PC-3 (cell line): Measurements from ENCODE around the gene MARK4. TPM values are rescaled to one million over a fixed set of nuclear protein-coding genes. Genes with fewer than 3 reads are reported as not detected.

Experiments
- ATAC-seq: fragments of 200-7000 bp; cut with Tn5 transposase; 2 replicates; pipeline ENCODE4 v1.9.1; 2020; ENCODE audit warnings: mild to moderate bottlenecking, moderate library complexity
- BruUV-seq: library from RNA; stranded (reverse); fragments of 400-500 nt; replicated peaks from 2 replicates; lab custom pipeline; 2021; lab: Mats Ljungman, UMichigan
- CTCF ChIA-PET: fragments of 300-600 bp; sonication (Branson Sonifier 250); formaldehyde crosslinking; loops from one replicate; lab custom pipeline; 2022; ENCODE audit warnings: antibody characterized with exemption; lab: Charles Lee
- POLR2A ChIA-PET: fragments of 300-600 bp; sonication (Branson Sonifier 250); formaldehyde crosslinking; loops from one replicate; lab custom pipeline; 2022; ENCODE audit warnings: antibody characterized with exemption; ENCODE audit not compliant: unreplicated experiment; lab: Charles Lee
- DNase-seq: peaks from one replicate; pipeline ENCODE4 v3.0.0-alpha.2; 2015
- H2AFZ ChIP-seq: fragments of 300-600 bp; sonication (generic); 2 replicates; pipeline ENCODE4 v1.6.0; 2016; ENCODE audit warnings: antibody characterized with exemption, low read length
- H3F3A ChIP-seq: fragments of 300-600 bp; sonication (generic); one replicate; pipeline ENCODE4 v1.6.0; 2017; ENCODE audit warnings: antibody characterized with exemption, low read length, control low read depth, mild to moderate bottlenecking; ENCODE audit not compliant: unreplicated experiment
- H3K27ac ChIP-seq: fragments of 300-600 bp; sonication (generic); 2 replicates; pipeline ENCODE4 v1.5.1; 2016; ENCODE audit warnings: mild to moderate bottlenecking, low read length
- H3K27me3 ChIP-seq: fragments of 300-600 bp; sonication (generic); 2 replicates; pipeline ENCODE4 v1.6.1; 2016; ENCODE audit warnings: low read length, mixed read lengths
- H3K36me3 ChIP-seq: fragments of 300-600 bp; sonication (generic); 2 replicates; pipeline ENCODE4 v1.6.1; 2016; ENCODE audit warnings: low read depth, mixed run types, low read length, mixed read lengths
- H3K4me1 ChIP-seq: fragments of 300-600 bp; sonication (generic); 2 replicates; pipeline ENCODE4 v1.5.1; 2016; ENCODE audit warnings: low read length; ENCODE audit not compliant: insufficient read depth
- H3K4me2 ChIP-seq: fragments of 300-600 bp; sonication (generic); 2 replicates; pipeline ENCODE4 v1.6.0; 2016; ENCODE audit warnings: low read length
- H3K4me3 ChIP-seq: fragments of 300-600 bp; sonication (generic); 2 replicates; pipeline ENCODE4 v1.5.1; 2016; ENCODE audit warnings: mild to moderate bottlenecking, low read length, mixed read lengths
- H3K79me2 ChIP-seq: fragments of 300-600 bp; sonication (generic); 2 replicates; pipeline ENCODE4 v1.6.1; 2017; ENCODE audit warnings: low read length, mixed read lengths
- H3K9ac ChIP-seq: fragments of 300-600 bp; sonication (generic); 2 replicates; pipeline ENCODE4 v1.6.0; 2016; ENCODE audit warnings: mild to moderate bottlenecking, low read length
- H3K9me2 ChIP-seq: fragments of 300-600 bp; sonication (generic); replicated peaks from 2 replicates; pipeline ENCODE4 v1.6.1; 2016; ENCODE audit warnings: mixed run types, low read length, mixed read lengths
- H3K9me3 ChIP-seq: fragments of 300-600 bp; sonication (generic); 2 replicates; pipeline ENCODE4 v1.6.1; 2016; ENCODE audit warnings: low read length, mixed read lengths
- H4K20me1 ChIP-seq: fragments of 300-600 bp; sonication (generic); 2 replicates; pipeline ENCODE4 v1.6.1; 2016; ENCODE audit warnings: low read length, mixed read lengths
- EZH2 ChIP-seq: fragments of 300-600 bp; sonication (generic); IDR thresholded peaks from one replicate; pipeline ENCODE4 v1.6.1; 2017; ENCODE audit warnings: antibody characterized with exemption, mild to moderate bottlenecking, low read length; ENCODE audit not compliant: unreplicated experiment
- EZH2phosphoT487 ChIP-seq: fragments of 300-600 bp; sonication (generic); IDR thresholded peaks from 2 replicates; pipeline ENCODE4 v1.6.1; 2018; ENCODE audit warnings: mild to moderate bottlenecking, antibody characterized with exemption, low read length, borderline replicate concordance
- intact Hi-C: fragments of 100-400 bp; cut with micrococcal nuclease; formaldehyde crosslinking; loops from 2 replicates; pipeline ENCODE4 v1.9.0; 2023
- total RNA-seq: library from RNA; depleted of rRNA; stranded (reverse); fragments of >200 nt; gene quantifications from 2 replicates; pipeline ENCODE4 v1.2.3, GENCODE V29; 2014
- TF ChIP-seq, protein P1 (sequence below): fragments of 300-600 bp; sonication (generic); conservative IDR thresholded peaks from 2 replicates; pipeline ENCODE4 v1.5.1; 2017; ENCODE audit warnings: antibody characterized with exemption, low read depth, mild to moderate bottlenecking, low read length

MARK4 gene
- total RNA-seq, 1 experiment from 2014 or later: 12.1 TPM

DNA sequence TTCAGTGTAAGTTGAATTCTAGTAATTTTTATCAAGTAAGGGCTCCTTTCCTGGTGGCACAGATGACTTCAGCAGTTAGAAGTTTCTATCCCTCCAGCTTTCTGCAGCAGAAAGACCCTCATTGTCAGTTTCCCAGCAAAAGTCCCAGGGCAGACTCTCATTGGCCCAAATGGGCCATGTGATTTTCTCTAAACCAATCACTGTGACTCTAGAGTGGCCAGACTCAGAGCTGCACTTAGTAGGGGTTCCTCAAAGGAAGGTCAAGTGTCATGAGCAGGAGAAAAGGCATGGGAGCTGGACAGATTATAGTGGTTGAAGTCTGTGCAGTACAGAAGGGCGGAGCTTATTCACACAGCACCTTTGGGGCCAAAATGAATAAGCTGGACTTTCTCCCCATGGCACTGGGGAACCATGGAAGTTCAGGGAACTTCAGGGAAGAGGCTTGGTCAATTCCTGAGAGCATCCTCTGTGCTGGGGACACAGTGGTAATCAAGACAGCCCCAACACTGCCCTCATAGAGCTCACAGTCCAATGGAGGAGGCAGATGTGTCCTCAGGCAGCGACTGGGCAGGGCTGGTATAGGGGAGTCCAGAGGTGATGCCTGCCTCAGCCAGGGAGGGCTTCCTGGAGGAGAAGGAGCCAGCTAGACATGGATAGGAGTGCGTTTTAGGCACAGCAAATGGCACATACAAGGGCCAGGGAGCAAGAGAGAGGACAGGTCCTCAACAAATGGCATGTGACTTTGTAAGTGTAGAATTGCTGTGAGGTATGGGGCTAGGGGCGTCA, 53.3 kb downstream of the MARK4 start:
- DNase-seq (no peak), ATAC-seq (no peak)
- no peaks in the 10 kb centered on the region for H4K20me1 ChIP-seq
- H3K36me3 ChIP-seq: no peaks in the 10 kb centered on the region
- H3K4me1 ChIP-seq: no peaks in the 10 kb centered on the region
- POLR2A ChIA-PET: no interaction called here
- TF ChIP-seq, protein P1, sequence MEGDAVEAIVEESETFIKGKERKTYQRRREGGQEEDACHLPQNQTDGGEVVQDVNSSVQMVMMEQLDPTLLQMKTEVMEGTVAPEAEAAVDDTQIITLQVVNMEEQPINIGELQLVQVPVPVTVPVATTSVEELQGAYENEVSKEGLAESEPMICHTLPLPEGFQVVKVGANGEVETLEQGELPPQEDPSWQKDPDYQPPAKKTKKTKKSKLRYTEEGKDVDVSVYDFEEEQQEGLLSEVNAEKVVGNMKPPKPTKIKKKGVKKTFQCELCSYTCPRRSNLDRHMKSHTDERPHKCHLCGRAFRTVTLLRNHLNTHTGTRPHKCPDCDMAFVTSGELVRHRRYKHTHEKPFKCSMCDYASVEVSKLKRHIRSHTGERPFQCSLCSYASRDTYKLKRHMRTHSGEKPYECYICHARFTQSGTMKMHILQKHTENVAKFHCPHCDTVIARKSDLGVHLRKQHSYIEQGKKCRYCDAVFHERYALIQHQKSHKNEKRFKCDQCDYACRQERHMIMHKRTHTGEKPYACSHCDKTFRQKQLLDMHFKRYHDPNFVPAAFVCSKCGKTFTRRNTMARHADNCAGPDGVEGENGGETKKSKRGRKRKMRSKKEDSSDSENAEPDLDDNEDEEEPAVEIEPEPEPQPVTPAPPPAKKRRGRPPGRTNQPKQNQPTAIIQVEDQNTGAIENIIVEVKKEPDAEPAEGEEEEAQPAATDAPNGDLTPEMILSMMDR: no peak
- TF ChIP-seq EZH2 (no peak), EZH2phosphoT487 (no peak)
- H3K4me3 ChIP-seq: no peak overlapping the region
- H2AFZ ChIP-seq: no peak overlapping the region
- H3K9me2 ChIP-seq: no peaks in the 10 kb centered on the region
- intact Hi-C loops: no loop called here
- H3K27me3 ChIP-seq: no peaks in the 10 kb centered on the region
- no TSS peak for BruUV-seq
- CTCF ChIA-PET: no interaction called here
- H3K9ac ChIP-seq: no peak overlapping the region
- no peaks in the 10 kb centered on the region for H3K9me3 ChIP-seq
- no peaks in the 10 kb centered on the region for H3K79me2 ChIP-seq
- H3K27ac ChIP-seq: no peak overlapping the region
- H3F3A ChIP-seq: no peaks in the 10 kb centered on the region
- H3K4me2 ChIP-seq: no peak overlapping the region

DNA sequence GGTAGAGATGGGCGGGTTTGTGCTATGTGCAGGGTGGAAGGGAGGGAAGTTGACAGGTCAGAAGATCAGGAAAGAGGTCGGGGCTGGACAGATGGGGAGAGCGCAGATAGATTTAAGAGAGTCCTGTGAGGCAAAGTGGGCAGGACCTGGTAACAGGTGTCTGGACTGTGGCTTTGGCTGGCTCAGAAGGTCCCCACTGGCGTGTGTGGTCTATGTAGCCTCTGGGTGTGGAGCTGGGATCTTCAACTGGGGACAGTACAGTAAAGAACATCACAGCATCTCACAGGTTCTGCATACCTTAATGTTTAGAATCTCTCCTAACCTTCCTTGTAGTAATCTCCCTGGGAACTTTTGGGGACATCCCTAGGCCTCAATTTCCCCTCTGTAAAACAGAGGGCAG, 53.9 kb downstream of the MARK4 start:
- ATAC-seq (no peak), DNase-seq (no peak)
- TF ChIP-seq, protein P1: no peak
- TF ChIP-seq EZH2phosphoT487 (no peak), EZH2 (no peak)
- Histone ChIP-seq H3K79me2 (no peaks in the 10 kb centered on the region), H3F3A (no peaks in the 10 kb centered on the region), H3K27me3 (no peaks in the 10 kb centered on the region), H4K20me1 (no peaks in the 10 kb centered on the region), H3K4me1 (no peaks in the 10 kb centered on the region), H3K9me3 (no peaks in the 10 kb centered on the region), H3K4me2 (no peak overlapping the region), H3K9ac (no peak overlapping the region), H3K4me3 (no peak overlapping the region), H3K36me3 (no peaks in the 10 kb centered on the region), H2AFZ (no peak overlapping the region), H3K9me2 (no peaks in the 10 kb centered on the region), H3K27ac (no peak overlapping the region)
- intact Hi-C loops: no loop called here
- CTCF ChIA-PET: no interaction called here
- BruUV-seq: no TSS peak
- POLR2A ChIA-PET: no interaction called here

DNA sequence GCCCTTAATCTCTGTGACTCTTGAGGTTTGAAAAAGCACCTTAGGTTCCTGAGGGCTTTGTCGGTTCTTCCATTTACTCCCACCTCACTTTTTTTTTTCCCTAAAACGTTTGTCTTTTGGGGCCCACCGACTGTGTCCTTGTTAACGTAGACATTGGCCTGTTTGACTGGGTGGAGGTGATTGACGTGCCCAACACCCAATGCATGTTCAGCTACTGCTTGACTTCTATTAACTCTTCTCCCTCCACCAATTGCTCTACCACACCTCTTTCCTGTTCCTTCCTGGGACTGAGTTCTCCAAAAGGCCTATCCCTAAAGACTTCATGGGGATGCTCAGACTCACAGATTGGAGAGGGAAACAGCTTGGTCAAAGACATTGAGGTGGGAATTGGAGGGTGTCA, 54.4 kb downstream of the MARK4 start:
- Histone ChIP-seq H3K4me1 (no peaks in the 10 kb centered on the region), H3K9ac (no peak overlapping the region), H3K27me3 (no peaks in the 10 kb centered on the region), H3K79me2 (no peaks in the 10 kb centered on the region), H3K4me2 (no peak overlapping the region), H3K36me3 (no peaks in the 10 kb centered on the region), H4K20me1 (no peaks in the 10 kb centered on the region), H3K4me3 (no peak overlapping the region), H3K27ac (no peak overlapping the region), H3K9me3 (no peaks in the 10 kb centered on the region), H3F3A (no peaks in the 10 kb centered on the region), H2AFZ (no peak overlapping the region), H3K9me2 (no peaks in the 10 kb centered on the region)
- no peak for ATAC-seq
- no peak for TF ChIP-seq EZH2phosphoT487
- no peak for TF ChIP-seq EZH2
- TF ChIP-seq, protein P1: no peak
- ChIA-PET CTCF (no interaction called here), POLR2A (no interaction called here)
- DNase-seq: no peak
- BruUV-seq: no TSS peak
- intact Hi-C loops: no loop called here
